ENCODE data around the gene PSMG4. TPM values are rescaled to one million over a fixed set of nuclear protein-coding genes. Genes with fewer than 3 reads are reported as not detected.

PSMG4 gene
- total RNA-seq, 1 donor from 2014 or later: 27.8 TPM

- H3K27me3 Mint-ChIP-seq (ENCODE audit: low read depth): no peaks in the 10 kb centered on the region
- H3K9me3 Mint-ChIP-seq: no peaks in the 10 kb centered on the region
- H3K36me3 Mint-ChIP-seq: peaks cover 14% of the 10 kb centered on the region
- no peak for DNase-seq (ENCODE audit: low spot score in 2 of 2, unreplicated experiment in 2 of 2)
- TF ChIP-seq, protein P1, sequence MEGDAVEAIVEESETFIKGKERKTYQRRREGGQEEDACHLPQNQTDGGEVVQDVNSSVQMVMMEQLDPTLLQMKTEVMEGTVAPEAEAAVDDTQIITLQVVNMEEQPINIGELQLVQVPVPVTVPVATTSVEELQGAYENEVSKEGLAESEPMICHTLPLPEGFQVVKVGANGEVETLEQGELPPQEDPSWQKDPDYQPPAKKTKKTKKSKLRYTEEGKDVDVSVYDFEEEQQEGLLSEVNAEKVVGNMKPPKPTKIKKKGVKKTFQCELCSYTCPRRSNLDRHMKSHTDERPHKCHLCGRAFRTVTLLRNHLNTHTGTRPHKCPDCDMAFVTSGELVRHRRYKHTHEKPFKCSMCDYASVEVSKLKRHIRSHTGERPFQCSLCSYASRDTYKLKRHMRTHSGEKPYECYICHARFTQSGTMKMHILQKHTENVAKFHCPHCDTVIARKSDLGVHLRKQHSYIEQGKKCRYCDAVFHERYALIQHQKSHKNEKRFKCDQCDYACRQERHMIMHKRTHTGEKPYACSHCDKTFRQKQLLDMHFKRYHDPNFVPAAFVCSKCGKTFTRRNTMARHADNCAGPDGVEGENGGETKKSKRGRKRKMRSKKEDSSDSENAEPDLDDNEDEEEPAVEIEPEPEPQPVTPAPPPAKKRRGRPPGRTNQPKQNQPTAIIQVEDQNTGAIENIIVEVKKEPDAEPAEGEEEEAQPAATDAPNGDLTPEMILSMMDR (IDR thresholded peaks at IDR 0.05; ENCODE audit: unreplicated experiment): no peak
- H3K27ac Mint-ChIP-seq: no peak overlapping the region
- H3K4me3 Mint-ChIP-seq: no peak overlapping the region
- H3K4me1 Mint-ChIP-seq: peaks cover 20% of the 10 kb centered on the region
Measured at GRCh38 chr6:3284436-3284876, 25.7 kb downstream of the PSMG4 start.

DNA sequence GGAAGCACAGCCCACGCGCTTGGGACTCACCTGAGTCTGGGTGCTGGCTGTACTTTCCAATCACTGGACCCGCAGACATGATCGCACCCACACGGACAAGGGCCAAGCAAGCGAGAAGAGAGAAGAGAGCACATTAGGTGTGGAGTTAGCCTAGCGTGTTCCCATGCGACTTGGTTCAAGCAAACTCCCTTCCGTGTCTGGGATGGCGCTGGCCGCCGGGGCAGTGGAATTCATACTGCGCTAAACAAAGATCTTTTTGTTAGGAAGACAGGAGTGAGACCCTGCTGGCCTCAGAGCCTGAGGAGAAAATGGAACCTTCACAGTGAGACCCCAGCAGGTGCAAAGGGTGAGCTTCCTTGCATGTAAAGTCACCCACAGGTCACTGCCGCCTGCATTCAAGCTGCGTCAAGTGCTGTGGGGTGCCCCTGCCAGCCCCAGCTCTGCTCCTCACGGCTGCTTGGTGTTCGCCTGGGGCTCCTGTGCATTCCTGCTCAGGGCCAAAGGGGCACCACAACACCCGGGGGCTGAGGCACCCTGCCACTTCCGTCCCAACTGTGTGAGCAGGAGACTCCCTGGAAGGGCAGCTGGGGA, 26.4 kb downstream of the PSMG4 start:
- H3K4me1 Mint-ChIP-seq: peaks cover 17% of the 10 kb centered on the region
- no peak overlapping the region for H3K4me3 Mint-ChIP-seq

GRCh38 chr6:3285732-3286131, 27.0 kb downstream of the PSMG4 start:
- TF ChIP-seq, protein P1 (IDR thresholded peaks at IDR 0.05; ENCODE audit: unreplicated experiment): no peak
- Mint-ChIP-seq H3K27me3 (ENCODE audit: low read depth) (no peaks in the 10 kb centered on the region), H3K9me3 (no peaks in the 10 kb centered on the region), H3K27ac (peak overlapping the region; percentile 36), H3K36me3 (peaks cover 14% of the 10 kb centered on the region), H3K4me3 (no peak overlapping the region), H3K4me1 (peaks cover 17% of the 10 kb centered on the region)
- DNase-seq (ENCODE audit: low spot score in 2 of 2, unreplicated experiment in 2 of 2): no peak

More for the DNA sequence above, 26.4 kb downstream of the PSMG4 start:
- no peak for DNase-seq (ENCODE audit: low spot score in 2 of 2, unreplicated experiment in 2 of 2)
- Mint-ChIP-seq H3K36me3 (peaks cover 14% of the 10 kb centered on the region), H3K27me3 (ENCODE audit: low read depth) (no peaks in the 10 kb centered on the region), H3K27ac (no peak overlapping the region), H3K9me3 (no peaks in the 10 kb centered on the region)
- TF ChIP-seq, protein P1 (IDR thresholded peaks at IDR 0.05; ENCODE audit: unreplicated experiment): no peak

GRCh38 chr6:3286641-3287171, 28.0 kb downstream of the PSMG4 start:
- no peak overlapping the region for H3K27ac Mint-ChIP-seq
- peaks cover 9% of the 10 kb centered on the region for H3K4me1 Mint-ChIP-seq
- no peaks in the 10 kb centered on the region for H3K27me3 Mint-ChIP-seq (ENCODE audit: low read depth)

DNA sequence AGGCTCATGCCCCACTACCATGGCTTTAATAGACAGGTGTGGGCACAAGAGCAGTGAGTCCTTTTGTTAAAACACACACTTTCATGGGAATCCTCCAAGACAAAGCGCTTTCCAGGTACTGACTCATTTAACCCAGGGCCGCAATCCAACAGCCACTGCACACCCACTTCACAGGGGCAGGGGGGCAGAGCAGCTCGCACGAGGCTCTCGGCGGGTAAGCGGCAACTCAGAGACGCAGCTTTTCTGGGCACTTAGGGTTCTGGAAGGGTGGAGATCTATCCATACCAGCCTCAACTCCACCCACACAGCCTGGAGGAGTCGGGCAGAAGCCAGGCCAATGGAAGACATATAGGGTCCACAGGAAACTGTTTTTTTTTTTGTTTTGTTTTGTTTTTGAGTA, 28.6 kb downstream of the PSMG4 start:
- Mint-ChIP-seq H3K4me1 (peaks cover 4% of the 10 kb centered on the region), H3K36me3 (peaks cover 14% of the 10 kb centered on the region), H3K27me3 (ENCODE audit: low read depth) (no peaks in the 10 kb centered on the region), H3K4me3 (no peak overlapping the region), H3K27ac (no peak overlapping the region), H3K9me3 (no peaks in the 10 kb centered on the region)
- DNase-seq (ENCODE audit: low spot score in 2 of 2, unreplicated experiment in 2 of 2): no peak
- TF ChIP-seq, protein P1 (IDR thresholded peaks at IDR 0.05; ENCODE audit: unreplicated experiment): no peak

More at GRCh38 chr6:3286641-3287171, 28.0 kb downstream of the PSMG4 start:
- peaks cover 14% of the 10 kb centered on the region for H3K36me3 Mint-ChIP-seq
- TF ChIP-seq, protein P1 (IDR thresholded peaks at IDR 0.05; ENCODE audit: unreplicated experiment): no peak
- no peak for DNase-seq (ENCODE audit: low spot score in 2 of 2, unreplicated experiment in 2 of 2)
- H3K9me3 Mint-ChIP-seq: no peaks in the 10 kb centered on the region
- H3K4me3 Mint-ChIP-seq: no peak overlapping the region

Measured in mesothelial cell of epicardium (in vitro differentiated cells).